ENCODE results near the gene MSMO1.

MSMO1 gene

DNA sequence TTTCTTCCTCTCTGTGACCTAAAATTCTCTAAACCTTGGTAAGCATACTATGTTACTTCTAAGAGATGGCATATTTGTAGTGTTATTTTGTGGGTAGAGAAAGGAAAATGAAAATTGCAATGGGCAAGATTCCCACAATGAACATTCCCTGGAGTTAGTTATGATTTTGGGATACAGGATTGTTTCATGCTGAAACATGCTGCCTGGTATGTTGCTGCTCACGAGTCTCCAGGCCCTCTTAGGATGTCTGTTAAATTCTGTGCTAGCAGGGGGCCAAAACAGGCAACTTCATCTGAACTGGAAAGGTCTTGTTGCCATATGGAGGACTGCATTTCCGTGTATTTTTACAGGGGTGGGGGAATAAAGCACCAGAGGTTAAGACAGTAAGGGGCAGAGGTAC is 18.9 kb upstream of the MSMO1 start:
- TF ChIP-seq, protein P1, sequence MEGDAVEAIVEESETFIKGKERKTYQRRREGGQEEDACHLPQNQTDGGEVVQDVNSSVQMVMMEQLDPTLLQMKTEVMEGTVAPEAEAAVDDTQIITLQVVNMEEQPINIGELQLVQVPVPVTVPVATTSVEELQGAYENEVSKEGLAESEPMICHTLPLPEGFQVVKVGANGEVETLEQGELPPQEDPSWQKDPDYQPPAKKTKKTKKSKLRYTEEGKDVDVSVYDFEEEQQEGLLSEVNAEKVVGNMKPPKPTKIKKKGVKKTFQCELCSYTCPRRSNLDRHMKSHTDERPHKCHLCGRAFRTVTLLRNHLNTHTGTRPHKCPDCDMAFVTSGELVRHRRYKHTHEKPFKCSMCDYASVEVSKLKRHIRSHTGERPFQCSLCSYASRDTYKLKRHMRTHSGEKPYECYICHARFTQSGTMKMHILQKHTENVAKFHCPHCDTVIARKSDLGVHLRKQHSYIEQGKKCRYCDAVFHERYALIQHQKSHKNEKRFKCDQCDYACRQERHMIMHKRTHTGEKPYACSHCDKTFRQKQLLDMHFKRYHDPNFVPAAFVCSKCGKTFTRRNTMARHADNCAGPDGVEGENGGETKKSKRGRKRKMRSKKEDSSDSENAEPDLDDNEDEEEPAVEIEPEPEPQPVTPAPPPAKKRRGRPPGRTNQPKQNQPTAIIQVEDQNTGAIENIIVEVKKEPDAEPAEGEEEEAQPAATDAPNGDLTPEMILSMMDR (IDR thresholded peaks at IDR 0.05; ENCODE audit: low read depth, low read length): no peak
- no peak for DNase-seq (ENCODE audit: extremely low read depth, low read depth)

DNA sequence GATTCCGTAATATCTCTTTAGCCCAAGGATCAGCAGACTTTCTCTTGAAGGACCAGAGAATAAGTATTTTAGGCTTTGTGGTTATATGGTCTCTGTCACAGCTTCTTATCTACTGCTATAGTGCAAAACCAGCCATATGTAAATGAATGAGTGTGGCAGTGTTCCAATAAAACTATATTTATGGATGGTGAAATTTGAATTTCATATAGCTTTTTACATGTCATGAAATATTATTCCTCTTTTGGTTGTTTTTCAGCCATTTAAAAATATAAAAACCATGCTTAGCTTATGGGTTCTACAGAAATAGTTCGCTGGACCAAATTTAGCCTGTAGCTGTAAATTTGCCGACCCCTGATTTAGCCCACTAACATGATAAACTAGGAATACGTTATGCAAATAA is 18.0 kb upstream of the MSMO1 start:
- no peak for DNase-seq (ENCODE audit: extremely low read depth, low read depth)
- TF ChIP-seq, protein P1 (IDR thresholded peaks at IDR 0.05; ENCODE audit: low read depth, low read length): no peak

GRCh38 chr4:165312506-165312905 is 15.0 kb upstream of the MSMO1 start:
- DNase-seq (ENCODE audit: extremely low read depth, low read depth): no peak
- TF ChIP-seq, protein P1 (IDR thresholded peaks at IDR 0.05; ENCODE audit: low read depth, low read length): no peak

- DNase-seq (ENCODE audit: extremely low read depth, low read depth): no peak
- TF ChIP-seq, protein P1 (IDR thresholded peaks at IDR 0.05; ENCODE audit: low read depth, low read length): no peak
Measured at GRCh38 chr4:165319030-165319429, 8.4 kb upstream of the MSMO1 start.

DNA sequence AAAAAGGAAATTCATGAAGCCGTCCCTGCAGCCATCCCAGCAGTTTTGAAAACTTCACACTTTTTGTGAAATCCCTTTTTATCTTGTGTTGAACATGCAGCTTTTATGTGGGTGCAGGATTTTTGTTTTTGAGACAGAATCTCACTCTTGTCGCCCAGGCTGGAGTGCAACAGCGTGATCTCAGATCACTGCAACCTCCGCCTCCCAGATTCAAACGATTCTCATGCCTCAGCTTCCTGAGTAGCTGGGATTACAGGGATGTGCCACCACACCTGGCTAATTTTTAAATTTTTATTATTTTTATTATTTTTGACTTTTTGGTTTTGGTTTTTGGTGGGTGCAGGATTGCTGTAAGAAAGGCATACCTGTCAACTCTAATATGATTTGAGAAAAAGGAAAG is 8.0 kb upstream of the MSMO1 start:
- no peak for DNase-seq (ENCODE audit: extremely low read depth, low read depth)
- TF ChIP-seq, protein P1 (IDR thresholded peaks at IDR 0.05; ENCODE audit: low read depth, low read length): no peak

GRCh38 chr4:165324236-165324917 is 3.1 kb upstream of the MSMO1 start:
- TF ChIP-seq, protein P1 (IDR thresholded peaks at IDR 0.05; ENCODE audit: low read depth, low read length): no peak
- no peak for DNase-seq (ENCODE audit: extremely low read depth, low read depth)

- DNase-seq (ENCODE audit: extremely low read depth, low read depth): no peak
- TF ChIP-seq, protein P1 (IDR thresholded peaks at IDR 0.05; ENCODE audit: low read depth, low read length): no peak
Measured at GRCh38 chr4:165324918-165325304, 2.6 kb upstream of the MSMO1 start.

Measured in AG09319 (cell line).